Measurements from ENCODE around the gene ADGRF5.

GRCh38 chr6:46848684-46849360 lies 72.9 kb downstream of the ADGRF5 start:
- TF ChIP-seq POLR2A (IDR thresholded peaks at IDR 0.05), result no peak
- peak; percentile 75 to 97 (median 92) for TF ChIP-seq CTCF (IDR thresholded peaks at IDR 0.05)

Data from adrenal gland (tissue), 5 donors.